Esophagus squamous epithelium (tissue), 5 donors: ENCODE data around the gene STON2. TPM values are rescaled to one million over a fixed set of nuclear protein-coding genes. Genes with fewer than 3 reads are reported as not detected.

Experiments used
- DNase-seq: peaks from one replicate; lab custom pipeline; 2025; lab: John Stamatoyannopoulos, UW
- H3K27ac ChIP-seq, 4 donors: fragments of 200-600 bp; sonication (generic); one replicate each; pipeline ENCODE4 v1.5.1; 2016 to 2019; ENCODE audit warnings: mild to moderate bottlenecking in 1 of 4
- H3K27me3 ChIP-seq, 4 donors: fragments of 200-600 bp; sonication (generic); 1 replicate in 3 of 4; 2 replicates in 1 of 4; pipeline versions ENCODE4 v1.5.1 to v1.6.0; 2017 to 2021; ENCODE audit warnings: antibody characterized with exemption in 1 of 4
- H3K36me3 ChIP-seq, 3 donors: fragments of 200-600 bp; sonication (generic); one replicate each; pipeline ENCODE4 v1.5.1; 2016 to 2019
- H3K4me1 ChIP-seq, 3 donors: fragments of 200-600 bp; sonication (generic); one replicate each; pipeline ENCODE4 v1.5.1; 2017 to 2019
- H3K4me3 ChIP-seq, 4 donors: fragments of 200-600 bp; sonication (generic); 1 replicate in 3 of 4; 2 replicates in 1 of 4; pipeline ENCODE4 v1.5.1; 2016 to 2019; ENCODE audit warnings: mild to moderate bottlenecking in 2 of 4, moderate library complexity in 1 of 4
- H3K9me3 ChIP-seq, 3 donors: fragments of 200-600 bp; sonication (generic); one replicate each; pipeline ENCODE4 v1.5.1; 2016 to 2019
- POLR2A ChIP-seq, 4 donors: fragments of 450-650 bp; IDR thresholded peaks; one replicate each; pipeline ENCODE4 v1.6.1; 2017; ENCODE audit warnings: antibody characterized with exemption in 4 of 4, mild to moderate bottlenecking in 4 of 4, moderate library complexity in 3 of 4
- WGBS, 2 donors: methylation state at CpG; one replicate each; pipeline ENCODE4 v1.1.5; 2018; 5-methylcytosine and 5-hydroxymethylcytosine counted together
- intact Hi-C: fragments of 100-400 bp; cut with DNase I; formaldehyde crosslinking; loops from one replicate; pipeline ENCODE4 v1.15.0; 2022
- total RNA-seq, 4 donors: library from RNA; depleted of rRNA; stranded (reverse); fragments of >200 nt; gene quantifications; one replicate each; pipeline ENCODE4 v1.1.0, GENCODE V29; 2016
- TF ChIP-seq, protein P1 (sequence below), 6 experiments: fragments of 450-650 bp in 4 of 6; fragments of 200-600 bp in 2 of 6; sonication (generic) in 2 of 6; IDR thresholded peaks; one replicate each; pipeline ENCODE4 v1.5.1; 2016 to 2019; ENCODE audit warnings: antibody characterized with exemption in 6 of 6, mild to moderate bottlenecking in 4 of 6, moderate library complexity in 4 of 6
- donor health status: DM: yes; HTN: yes; CAD: no.

Gene STON2
- total RNA-seq, 4 donors from 2014 or later = 58.7 to 71.6 (median 67.1) TPM

DNA sequence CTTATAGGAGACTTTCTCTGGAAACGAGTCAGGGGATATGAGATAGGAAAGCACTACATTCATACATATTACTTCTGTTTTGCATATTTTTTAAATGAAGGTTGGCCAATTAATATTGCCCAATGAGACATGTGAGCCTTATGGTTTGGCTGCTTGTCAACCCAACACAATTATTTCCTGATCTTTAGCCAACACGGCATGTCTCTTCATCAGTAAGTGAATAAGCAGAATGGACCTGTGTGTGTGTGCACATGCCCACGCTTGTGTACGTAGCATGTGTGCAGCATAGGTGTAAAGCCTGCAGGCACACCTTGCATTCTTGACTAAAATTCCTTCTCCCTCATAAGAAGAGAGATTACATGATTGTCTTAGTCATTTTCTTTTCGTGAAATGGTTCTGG lies 88.3 kb downstream of the STON2 start:
- peak overlapping the region; percentile 9 to 68 (median 50) for H3K27ac ChIP-seq
- intact Hi-C loops = no loop called here
- no peak for DNase-seq
- 19 to 26% methylated on average over 5 of the region's 5 CpGs for WGBS, 2 donors
- H3K27me3 ChIP-seq = no peaks in the 10 kb centered on the region
- no peaks in the 10 kb centered on the region for H3K36me3 ChIP-seq
- peaks cover 6 to 60% (median 33%) of the 10 kb centered on the region in 3 donors for H3K4me1 ChIP-seq
- H3K4me3 ChIP-seq = no peak overlapping the region
- TF ChIP-seq, protein P1, sequence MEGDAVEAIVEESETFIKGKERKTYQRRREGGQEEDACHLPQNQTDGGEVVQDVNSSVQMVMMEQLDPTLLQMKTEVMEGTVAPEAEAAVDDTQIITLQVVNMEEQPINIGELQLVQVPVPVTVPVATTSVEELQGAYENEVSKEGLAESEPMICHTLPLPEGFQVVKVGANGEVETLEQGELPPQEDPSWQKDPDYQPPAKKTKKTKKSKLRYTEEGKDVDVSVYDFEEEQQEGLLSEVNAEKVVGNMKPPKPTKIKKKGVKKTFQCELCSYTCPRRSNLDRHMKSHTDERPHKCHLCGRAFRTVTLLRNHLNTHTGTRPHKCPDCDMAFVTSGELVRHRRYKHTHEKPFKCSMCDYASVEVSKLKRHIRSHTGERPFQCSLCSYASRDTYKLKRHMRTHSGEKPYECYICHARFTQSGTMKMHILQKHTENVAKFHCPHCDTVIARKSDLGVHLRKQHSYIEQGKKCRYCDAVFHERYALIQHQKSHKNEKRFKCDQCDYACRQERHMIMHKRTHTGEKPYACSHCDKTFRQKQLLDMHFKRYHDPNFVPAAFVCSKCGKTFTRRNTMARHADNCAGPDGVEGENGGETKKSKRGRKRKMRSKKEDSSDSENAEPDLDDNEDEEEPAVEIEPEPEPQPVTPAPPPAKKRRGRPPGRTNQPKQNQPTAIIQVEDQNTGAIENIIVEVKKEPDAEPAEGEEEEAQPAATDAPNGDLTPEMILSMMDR (IDR thresholded peaks at IDR 0.05) = no peak
- no peak for TF ChIP-seq POLR2A (IDR thresholded peaks at IDR 0.05)
- no peaks in the 10 kb centered on the region for H3K9me3 ChIP-seq

DNA sequence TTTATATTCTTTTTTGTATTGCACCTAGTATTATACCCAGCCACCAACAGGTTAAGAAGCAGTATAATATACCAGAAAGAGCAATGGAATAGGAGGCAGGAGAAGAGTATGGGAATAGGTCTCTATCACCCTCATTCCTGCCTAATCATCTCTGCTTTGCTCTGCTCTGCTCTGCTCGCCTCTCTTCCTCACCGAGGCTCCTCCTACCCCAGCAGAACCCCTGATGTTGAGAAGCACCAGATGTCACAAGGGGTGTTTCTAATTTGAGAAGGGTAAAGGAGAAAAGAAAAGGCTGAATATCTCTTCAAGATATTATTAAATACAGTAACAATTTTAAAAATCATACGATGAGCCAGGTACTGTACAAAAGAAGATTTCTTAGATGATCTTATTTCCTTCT lies 89.0 kb downstream of the STON2 start:
- DNase-seq = no peak
- TF ChIP-seq, protein P1 (IDR thresholded peaks at IDR 0.05) = no peak
- no peak for TF ChIP-seq POLR2A (IDR thresholded peaks at IDR 0.05)
- no peaks in the 10 kb centered on the region for H3K36me3 ChIP-seq
- no peaks in the 10 kb centered on the region for H3K9me3 ChIP-seq
- 28 to 29% methylated on average over 3 of the region's 3 CpGs for WGBS, 2 donors
- H3K4me3 ChIP-seq = no peak overlapping the region
- intact Hi-C loops = no loop called here
- H3K27ac ChIP-seq = peak overlapping the region in 3 of 4 donors; percentile 9 to 68 (median 61)
- H3K27me3 ChIP-seq = no peaks in the 10 kb centered on the region
- H3K4me1 ChIP-seq = peaks cover 6 to 54% (median 30%) of the 10 kb centered on the region in 3 donors

DNA sequence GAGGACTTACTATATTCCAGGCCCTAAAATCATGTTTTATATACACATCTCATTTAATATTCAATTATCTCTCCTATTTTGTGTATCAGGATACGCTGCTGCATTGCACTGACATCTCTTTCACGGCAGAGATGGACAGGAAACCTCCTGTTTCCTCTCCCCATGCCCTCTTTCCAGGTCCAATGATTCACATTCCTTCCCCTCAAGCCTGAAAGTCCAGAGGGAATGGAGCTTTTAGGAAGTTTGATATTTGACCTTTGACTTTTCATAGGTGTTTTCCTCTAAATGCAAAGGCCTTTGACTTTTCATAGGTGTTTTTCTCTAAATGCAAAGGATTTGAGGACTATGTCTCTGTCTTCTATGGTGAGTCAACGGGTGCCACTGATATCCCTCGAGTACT lies 89.5 kb downstream of the STON2 start:
- intact Hi-C loops = no loop called here
- no peak overlapping the region for H3K27ac ChIP-seq
- H3K4me1 ChIP-seq = peaks cover 6 to 48% (median 29%) of the 10 kb centered on the region in 3 donors
- TF ChIP-seq, protein P1 (IDR thresholded peaks at IDR 0.05) = no peak
- no peak for TF ChIP-seq POLR2A (IDR thresholded peaks at IDR 0.05)
- H3K9me3 ChIP-seq = no peaks in the 10 kb centered on the region
- no peaks in the 10 kb centered on the region for H3K36me3 ChIP-seq
- H3K4me3 ChIP-seq = no peak overlapping the region
- WGBS, 2 donors = 56 to 75% methylated on average over 4 of the region's 4 CpGs
- H3K27me3 ChIP-seq = no peaks in the 10 kb centered on the region
- DNase-seq = no peak

DNA sequence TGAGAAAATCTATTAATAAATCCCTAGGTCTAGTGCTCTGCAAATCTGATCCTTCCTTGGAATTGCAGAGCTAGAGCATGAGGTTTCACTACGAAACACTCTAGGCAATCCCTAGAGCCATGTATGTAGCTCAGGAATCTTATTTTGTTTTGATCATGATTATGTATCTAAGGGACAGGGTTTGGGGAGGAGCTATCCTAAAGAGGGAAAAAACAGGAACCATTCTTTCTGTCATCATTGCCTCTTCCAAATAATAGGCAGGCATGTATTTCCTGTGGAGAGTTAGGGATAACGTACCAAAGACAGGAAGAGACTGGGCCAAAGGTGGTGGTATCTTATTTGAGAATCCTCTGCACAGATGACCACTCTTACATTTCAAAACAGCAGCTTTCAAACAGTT lies 90.6 kb downstream of the STON2 start:
- whole genome bisulfite sequencing, 2 donors = 61 to 73% methylated on average over 2 of the region's 2 CpGs
- intact Hi-C loops = no loop called here

DNA sequence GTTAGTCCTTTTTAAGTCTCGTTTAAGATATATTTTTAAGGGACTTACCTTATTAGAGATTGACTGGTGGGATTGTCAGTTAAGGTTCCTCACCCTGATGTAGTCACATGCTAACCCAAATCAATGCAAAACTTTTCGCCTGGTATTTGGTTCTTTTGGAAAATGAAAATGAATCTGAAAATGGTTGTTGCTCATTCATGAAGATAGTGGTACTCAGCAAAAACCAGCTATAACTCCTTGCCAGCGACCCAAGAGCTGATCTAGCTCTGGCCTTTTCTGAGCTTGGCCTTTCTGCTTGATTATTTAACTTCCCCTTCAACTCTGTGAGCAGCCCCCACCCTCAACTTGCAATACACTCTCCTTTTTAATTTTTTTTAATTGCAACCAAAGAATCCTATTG lies 94.4 kb downstream of the STON2 start:
- WGBS, 2 donors = 81 to 83% methylated on average over 3 of the region's 3 CpGs
- DNase-seq = no peak
- Histone ChIP-seq H3K27me3 (no peaks in the 10 kb centered on the region), H3K4me1 (peaks cover 7 to 32% (median 10%) of the 10 kb centered on the region in 3 donors), H3K4me3 (no peak overlapping the region), H3K36me3 (peaks cover 0 to 5% (median 0%) of the 10 kb centered on the region in 3 donors), H3K9me3 (no peaks in the 10 kb centered on the region), H3K27ac (no peak overlapping the region)
- no peak for TF ChIP-seq POLR2A (IDR thresholded peaks at IDR 0.05)
- TF ChIP-seq, protein P1 (IDR thresholded peaks at IDR 0.05) = no peak
- intact Hi-C loops = no loop called here

More for the DNA sequence above, 90.6 kb downstream of the STON2 start:
- no peak overlapping the region for H3K4me3 ChIP-seq
- H3K27me3 ChIP-seq = no peaks in the 10 kb centered on the region
- peaks cover 0 to 5% (median 0%) of the 10 kb centered on the region in 3 donors for H3K36me3 ChIP-seq
- TF ChIP-seq POLR2A (IDR thresholded peaks at IDR 0.05) = no peak
- TF ChIP-seq, protein P1 (IDR thresholded peaks at IDR 0.05) = no peak
- no peaks in the 10 kb centered on the region for H3K9me3 ChIP-seq
- H3K27ac ChIP-seq = no peak overlapping the region
- peaks cover 1 to 37% (median 27%) of the 10 kb centered on the region in 3 donors for H3K4me1 ChIP-seq
- DNase-seq = no peak
